ENCODE results near the gene EVI5. TPM values are rescaled to one million over a fixed set of nuclear protein-coding genes. Genes with fewer than 3 reads are reported as not detected.

EVI5 gene
- polyA plus RNA-seq, 2 of the 4 experiments (the other 2 are of a cell fraction): 10.2 to 10.4 TPM

GRCh38 chr1:92511541-92511940 lies 273.4 kb downstream of the EVI5 start:
- ChIA-PET POLR2A (no interaction called here), CTCF (no interaction called here)
- no peak for ATAC-seq
- H3K9me3 ChIP-seq: no peaks in the 10 kb centered on the region
- no peak for DNase-seq (ENCODE audit: low read depth in 1 of 2, low spot score in 1 of 2)
- H3K27ac ChIP-seq: no peak overlapping the region
- no peak overlapping the region for H3K4me3 ChIP-seq
- no peaks in the 10 kb centered on the region for H3K4me1 ChIP-seq
- TF ChIP-seq RAD21 (conservative IDR thresholded peaks at IDR 0.05 in 1 of 2, IDR thresholded peaks at IDR 0.05 in 1 of 2) (no peak), HDAC2 (IDR thresholded peaks at IDR 0.05) (no peak), POLR2AphosphoS2 (conservative IDR thresholded peaks at IDR 0.05; ENCODE audit: low read length) (no peak), E2F6 (IDR thresholded peaks at IDR 0.05; ENCODE audit: borderline replicate concordance, low read depth) (no peak), ESRRA (IDR thresholded peaks at IDR 0.05; ENCODE audit: borderline replicate concordance, low read length) (no peak), KDM5A (IDR thresholded peaks at IDR 0.05) (no peak), MAFK (IDR thresholded peaks at IDR 0.05; ENCODE audit: partially characterized antibody) (no peak), REST (IDR thresholded peaks at IDR 0.05) (no peak), ZSCAN20 (CRISPR knock-in tag; IDR thresholded peaks at IDR 0.05) (no peak), TFCP2L1 (CRISPR knock-in tag; IDR thresholded peaks at IDR 0.05) (no peak), ZC3H11A (IDR thresholded peaks at IDR 0.05) (no peak), HMGXB4 (CRISPR knock-in tag; IDR thresholded peaks at IDR 0.05; ENCODE audit: borderline replicate concordance) (no peak), TP53 (CRISPR knock-in tag; IDR thresholded peaks at IDR 0.05) (no peak), FOXS1 (CRISPR knock-in tag; IDR thresholded peaks at IDR 0.05) (no peak)
- H3K4me2 ChIP-seq: no peak overlapping the region
- 91% methylated on average over 4 of the region's 4 CpGs for WGBS (ENCODE audit: missing lambda C conversion rate)
- no peak for FAIRE-seq

- no peaks in the 10 kb centered on the region for H3K9me3 ChIP-seq
- ChIA-PET CTCF (no interaction called here), POLR2A (no interaction called here)
- FAIRE-seq (no peak), ATAC-seq (no peak), DNase-seq (ENCODE audit: low read depth in 1 of 2, low spot score in 1 of 2) (no peak)
- no peak overlapping the region for H3K27ac ChIP-seq
- no peaks in the 10 kb centered on the region for H3K4me1 ChIP-seq
- H3K4me2 ChIP-seq: no peak overlapping the region
- WGBS (ENCODE audit: missing lambda C conversion rate): 98% methylated on average over 1 of the region's 1 CpG
- H3K4me3 ChIP-seq: no peak overlapping the region
- TF ChIP-seq SMC3 (IDR thresholded peaks at IDR 0.05) (no peak), CBX2 (IDR thresholded peaks at IDR 0.05; ENCODE audit: borderline replicate concordance, low read depth) (no peak), RCOR1 (IDR thresholded peaks at IDR 0.05; ENCODE audit: low read depth, low read length) (no peak), HMGXB4 (CRISPR knock-in tag; IDR thresholded peaks at IDR 0.05; ENCODE audit: borderline replicate concordance) (no peak), KDM1A (IDR thresholded peaks at IDR 0.05; ENCODE audit: low read depth) (no peak), MAX (IDR thresholded peaks at IDR 0.05) (no peak), ZSCAN20 (CRISPR knock-in tag; IDR thresholded peaks at IDR 0.05) (no peak), RAD21 (conservative IDR thresholded peaks at IDR 0.05 in 1 of 2, IDR thresholded peaks at IDR 0.05 in 1 of 2) (no peak), HOXB13 (CRISPR knock-in tag; IDR thresholded peaks at IDR 0.05; ENCODE audit: low read depth) (no peak), USF2 (IDR thresholded peaks at IDR 0.05) (no peak), REST (IDR thresholded peaks at IDR 0.05) (no peak)
These were observed 275.3 kb downstream of the EVI5 start for GRCh38 chr1:92509619-92510018.
